Nephron (organoid): Measurements from ENCODE around the gene ABHD15.

Experiments
- H3K27ac Mint-ChIP-seq, 3 experiments: 2 replicates each; pipeline ENCODE4 v1.8.0; 2020; ENCODE audit warnings: mixed read lengths in 3 of 3, mild to moderate bottlenecking in 2 of 3, moderate library complexity in 1 of 3
- H3K27me3 Mint-ChIP-seq: 2 replicates; pipeline ENCODE4 v1.8.0; 2021; ENCODE audit warnings: low read depth, mild to moderate bottlenecking, moderate library complexity, mixed read lengths
- H3K36me3 Mint-ChIP-seq: 2 replicates; pipeline ENCODE4 v1.8.0; 2020; ENCODE audit warnings: low read depth, mixed read lengths
- H3K4me1 Mint-ChIP-seq: 2 replicates; pipeline ENCODE4 v1.8.0; 2020; ENCODE audit warnings: mixed read lengths
- H3K4me3 Mint-ChIP-seq, 3 experiments: 2 replicates each; pipeline ENCODE4 v1.8.0; 2020; ENCODE audit warnings: mild to moderate bottlenecking in 3 of 3, mixed read lengths in 3 of 3, moderate library complexity in 2 of 3
- H3K9me3 Mint-ChIP-seq: 2 replicates; pipeline ENCODE4 v1.8.0; 2020; ENCODE audit warnings: mixed read lengths
- TF ChIP-seq, protein P1 (sequence below), 3 experiments: fragments of 200-600 bp; sonication (generic); IDR thresholded peaks; one replicate each; pipeline ENCODE4 v1.5.0; 2021; ENCODE audit warnings: antibody characterized with exemption in 3 of 3; ENCODE audit not compliant: unreplicated experiment in 3 of 3

ABHD15 gene

GRCh38 chr17:29595943-29596774 lies 29.3 kb upstream of the ABHD15 start:
- peak overlapping the region in 1 of 3 experiments; percentile 5 for H3K4me3 Mint-ChIP-seq
- no peaks in the 10 kb centered on the region for H3K36me3 Mint-ChIP-seq

GRCh38 chr17:29595107-29595942 lies 28.5 kb upstream of the ABHD15 start:
- Mint-ChIP-seq H3K27me3 (peaks cover 8% of the 10 kb centered on the region), H3K4me1 (peaks cover 50% of the 10 kb centered on the region)

More at GRCh38 chr17:29595943-29596774, 29.3 kb upstream of the ABHD15 start:
- peaks cover 46% of the 10 kb centered on the region for H3K4me1 Mint-ChIP-seq
- no peaks in the 10 kb centered on the region for H3K9me3 Mint-ChIP-seq
- H3K27ac Mint-ChIP-seq = peak overlapping the region in 1 of 3 experiments; percentile 71
- H3K27me3 Mint-ChIP-seq = peaks cover 9% of the 10 kb centered on the region
- TF ChIP-seq, protein P1, sequence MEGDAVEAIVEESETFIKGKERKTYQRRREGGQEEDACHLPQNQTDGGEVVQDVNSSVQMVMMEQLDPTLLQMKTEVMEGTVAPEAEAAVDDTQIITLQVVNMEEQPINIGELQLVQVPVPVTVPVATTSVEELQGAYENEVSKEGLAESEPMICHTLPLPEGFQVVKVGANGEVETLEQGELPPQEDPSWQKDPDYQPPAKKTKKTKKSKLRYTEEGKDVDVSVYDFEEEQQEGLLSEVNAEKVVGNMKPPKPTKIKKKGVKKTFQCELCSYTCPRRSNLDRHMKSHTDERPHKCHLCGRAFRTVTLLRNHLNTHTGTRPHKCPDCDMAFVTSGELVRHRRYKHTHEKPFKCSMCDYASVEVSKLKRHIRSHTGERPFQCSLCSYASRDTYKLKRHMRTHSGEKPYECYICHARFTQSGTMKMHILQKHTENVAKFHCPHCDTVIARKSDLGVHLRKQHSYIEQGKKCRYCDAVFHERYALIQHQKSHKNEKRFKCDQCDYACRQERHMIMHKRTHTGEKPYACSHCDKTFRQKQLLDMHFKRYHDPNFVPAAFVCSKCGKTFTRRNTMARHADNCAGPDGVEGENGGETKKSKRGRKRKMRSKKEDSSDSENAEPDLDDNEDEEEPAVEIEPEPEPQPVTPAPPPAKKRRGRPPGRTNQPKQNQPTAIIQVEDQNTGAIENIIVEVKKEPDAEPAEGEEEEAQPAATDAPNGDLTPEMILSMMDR (IDR thresholded peaks at IDR 0.05; ENCODE audit: unreplicated experiment in 3 of 3) = no peak

GRCh38 chr17:29594519-29595090 lies 27.8 kb upstream of the ABHD15 start:
- Mint-ChIP-seq H3K9me3 (no peaks in the 10 kb centered on the region), H3K4me3 (peak overlapping the region; percentile 82 to 85 (median 85)), H3K4me1 (peaks cover 55% of the 10 kb centered on the region), H3K27ac (peak overlapping the region in 2 of 3 experiments; percentile 43 to 44), H3K36me3 (no peaks in the 10 kb centered on the region), H3K27me3 (peaks cover 8% of the 10 kb centered on the region)
- TF ChIP-seq, protein P1 (IDR thresholded peaks at IDR 0.05; ENCODE audit: unreplicated experiment in 3 of 3) = no peak

More at GRCh38 chr17:29595107-29595942, 28.5 kb upstream of the ABHD15 start:
- peak overlapping the region; percentile 82 to 85 (median 85) for H3K4me3 Mint-ChIP-seq
- H3K36me3 Mint-ChIP-seq = no peaks in the 10 kb centered on the region
- H3K9me3 Mint-ChIP-seq = no peaks in the 10 kb centered on the region
- peak overlapping the region in 2 of 3 experiments; percentile 43 to 44 for H3K27ac Mint-ChIP-seq
- TF ChIP-seq, protein P1 (IDR thresholded peaks at IDR 0.05; ENCODE audit: unreplicated experiment in 3 of 3) = no peak

- peaks cover 48% of the 10 kb centered on the region for H3K4me1 Mint-ChIP-seq
- H3K36me3 Mint-ChIP-seq = no peaks in the 10 kb centered on the region
- H3K27ac Mint-ChIP-seq = no peak overlapping the region
- peaks cover 2% of the 10 kb centered on the region for H3K27me3 Mint-ChIP-seq
- peak overlapping the region; percentile 82 to 85 (median 85) for H3K4me3 Mint-ChIP-seq
- H3K9me3 Mint-ChIP-seq = no peaks in the 10 kb centered on the region
- TF ChIP-seq, protein P1 (IDR thresholded peaks at IDR 0.05; ENCODE audit: unreplicated experiment in 3 of 3) = no peak
Observed at GRCh38 chr17:29593591-29594518, 27.0 kb upstream of the ABHD15 start.
